K562 (cell line): ENCODE data around the gene COX10. TPM values are rescaled to one million over a fixed set of nuclear protein-coding genes. Genes with fewer than 3 reads are reported as not detected.
A peak's percentile ranks its signal among the peaks of the same experiment; 100 is the strongest.

Source experiments
- ARNT ChIP-seq, 2 experiments: fragments of 450-650 bp; IDR thresholded peaks; 2 replicates each; pipeline ENCODE4 v1.6.1; 2016; ENCODE audit warnings: mild to moderate bottlenecking in 1 of 2
- ASH1L ChIP-seq: fragments of 450-650 bp; IDR thresholded peaks from 2 replicates; pipeline ENCODE4 v1.6.1; 2018; ENCODE audit warnings: borderline replicate concordance, mild to moderate bottlenecking, low read depth; ENCODE audit not compliant: partially characterized antibody
- ATF3 ChIP-seq, 2 experiments: fragments of 450-650 bp in 1 of 2; sonication (generic) in 1 of 2; formaldehyde crosslinking in 1 of 2; IDR thresholded peaks in 1 of 2; conservative IDR thresholded peaks in 1 of 2; 2 replicates each; pipeline versions ENCODE4 v1.6.1 to v1.8.1; 2016 to 2023; ENCODE audit warnings: mild to moderate bottlenecking in 2 of 2, moderate library complexity in 2 of 2, inconsistent platforms in 1 of 2, missing genetic modification reagents in 1 of 2
- ATF4 ChIP-seq: fragments of 450-650 bp; formaldehyde crosslinking; IDR thresholded peaks from 2 replicates; pipeline ENCODE4 v1.4.0; 2022; ENCODE audit warnings: mild to moderate bottlenecking, moderate library complexity
- ATF7 ChIP-seq: fragments of 450-650 bp; IDR thresholded peaks from 2 replicates; pipeline ENCODE4 v1.7.1; 2014; ENCODE audit warnings: mild to moderate bottlenecking, moderate library complexity
- BACH1 ChIP-seq: fragments of 200-800 bp; sonication (Bioruptor generic); IDR thresholded peaks from 2 replicates; pipeline ENCODE4 v1.6.1; 2016; ENCODE audit warnings: missing genetic modification characterization, missing compliant biosample characterization
- ERF ChIP-seq: fragments of 450-650 bp; formaldehyde crosslinking; IDR thresholded peaks from 2 replicates; pipeline ENCODE4 v1.4.0; 2020; ENCODE audit warnings: mild to moderate bottlenecking, mixed read lengths
- GATAD2B ChIP-seq: fragments of 450-650 bp; IDR thresholded peaks from 2 replicates; pipeline ENCODE4 v1.6.1; 2017; ENCODE audit warnings: mild to moderate bottlenecking, borderline replicate concordance
- IFI16 ChIP-seq: fragments of 250-450 bp; sonication (Bioruptor Pico); IDR thresholded peaks from 2 replicates; pipeline ENCODE4 v2.1.2; 2022; ENCODE audit warnings: mild to moderate bottlenecking, inconsistent platforms
- L3MBTL2 ChIP-seq: fragments of 450-650 bp; IDR thresholded peaks from 2 replicates; pipeline ENCODE4 v1.6.1; 2016; ENCODE audit warnings: mild to moderate bottlenecking, moderate library complexity
- NEUROD1 ChIP-seq: fragments of 150-350 bp; IDR thresholded peaks from 2 replicates; pipeline ENCODE4 v1.6.1; 2014; ENCODE audit warnings: borderline replicate concordance, low read length, low read depth; ENCODE audit not compliant: partially characterized antibody
- PBX2 ChIP-seq, 2 experiments: IDR thresholded peaks in 1 of 2; conservative IDR thresholded peaks in 1 of 2; 2 replicates each; pipeline ENCODE4 v1.6.1; 2016; ENCODE audit warnings: low read depth in 2 of 2, mild to moderate bottlenecking in 1 of 2, missing compliant biosample characterization in 1 of 2, missing genetic modification characterization in 1 of 2, moderate library complexity in 1 of 2
- PHTF2 ChIP-seq: fragments of 250-450 bp; sonication (Bioruptor Pico); IDR thresholded peaks from 2 replicates; pipeline ENCODE4 v1.5.0; 2021; ENCODE audit warnings: mild to moderate bottlenecking
- PKNOX1 ChIP-seq: fragments of 450-650 bp; IDR thresholded peaks from 2 replicates; pipeline ENCODE4 v1.6.1; 2016
- PPARD ChIP-seq: fragments of 250-450 bp; sonication (Bioruptor Pico); IDR thresholded peaks from 2 replicates; pipeline ENCODE4 v1.8.0; 2022; ENCODE audit warnings: inconsistent platforms, mild to moderate bottlenecking, moderate library complexity
- SMARCA4 ChIP-seq: fragments of 450-650 bp; IDR thresholded peaks from 2 replicates; pipeline ENCODE4 v1.6.1; 2016
- UBTF ChIP-seq, 2 experiments: IDR thresholded peaks; 2 replicates each; pipeline ENCODE4 v1.6.1; 2012; ENCODE audit warnings: improper control_type of control experiment in 2 of 2, low read depth in 2 of 2, low read length in 2 of 2, borderline replicate concordance in 1 of 2
- ZKSCAN8 ChIP-seq: fragments of 200-800 bp; sonication (Bioruptor generic); IDR thresholded peaks from 2 replicates; pipeline ENCODE4 v1.6.1; 2016; ENCODE audit warnings: missing genetic modification characterization, missing compliant biosample characterization
- polyA plus RNA-seq, 8 experiments: library from polyadenylated mRNA; depleted of rRNA in 4 of 8; stranded (reverse) in 5 of 8; unstranded in 3 of 8; fragments of >200 nt; fragmentation: Nextera tagmentation in 2 of 8; fragmentation: Illumina TruSeq in 1 of 8; extraction: Ambion mirVana in 2 of 8; extraction: Trizol in 1 of 8; gene quantifications; 2 replicates each; pipeline versions ENCODE4 v1.2.1 to v1.2.3, GENCODE V29; 2011 to 2014; ENCODE audit warnings: inconsistent platforms in 1 of 8, missing spikeins in 1 of 8
- total RNA-seq, 7 experiments: library from RNA; depleted of rRNA in 6 of 7; stranded (reverse); fragments of >200 nt in 6 of 7; fragmentation: Illumina TruSeq in 2 of 7; extraction: Trizol in 2 of 7; gene quantifications; 2 replicates each; pipeline versions ENCODE4 v1.2.1 to v1.2.3, GENCODE V29; 2011 to 2021; ENCODE audit warnings: low replicate concordance in 1 of 7

COX10 gene
- total and polyA plus RNA-seq, 9 of the 15 experiments (the other 6 are each of a cell fraction or from before 2014, with no cell fraction given), result 10.3 to 26.4 (median 17.8) TPM

- TF ChIP-seq BACH1 (tag) (0 out of 2 replicates have a peak, but pooled peaks have one; percentile 55), PHTF2 (CRISPR knock-in tag) (no peak), ATF4 (CRISPR knock-in tag) (peak; percentile 68; the same call in 1 of the 2 replicates), PPARD (no peak), PKNOX1 (peak; percentile 37), IFI16 (no peak), GATAD2B (no peak), L3MBTL2 (0 out of 2 replicates have a peak, but pooled peaks have one; percentile 29), ERF (no peak), ASH1L (no peak), PBX2 (CRISPR knock-in tag; IDR thresholded peaks at IDR 0.05; ENCODE audit: low read depth) (no peak), PBX2 (tag; conservative IDR thresholded peaks at IDR 0.05; ENCODE audit: low read depth) (peak; percentile 53), ATF7 (peak; percentile 53; the same call in 1 of the 2 replicates), ZKSCAN8 (CRISPR knock-in tag) (no peak), SMARCA4 (peak; percentile 29; the same call in 1 of the 2 replicates), NEUROD1 (no peak), ARNT (IDR thresholded peaks at IDR 0.05) (no peak), ATF3 (IDR thresholded peaks at IDR 0.05) (peak; percentile 74), ATF3 (CRISPR knock-in tag; conservative IDR thresholded peaks at IDR 0.05) (no peak), UBTF (IDR thresholded peaks at IDR 0.05; ENCODE audit: borderline replicate concordance in 1 of 2, low read depth in 2 of 2, low read length in 2 of 2) (no peak)
Observed at GRCh38 chr17:14225254-14225980, 156.1 kb downstream of the COX10 start (continued).
